ENCODE results near the gene GABRG3. TPM values are rescaled to one million over a fixed set of nuclear protein-coding genes. Genes with fewer than 3 reads are reported as not detected.

Gene GABRG3
- polyA plus RNA-seq, 3 donors: 0.92 to 2.1 (median 1.2) TPM

GRCh38 chr15:27087651-27088583 is 116.9 kb downstream of the GABRG3 start:
- DNase-seq (ENCODE audit: extremely low read depth in 1 of 11, low read depth in 9 of 11, low spot score in 4 of 11): no peak

GRCh38 chr15:27088584-27089232 is 117.7 kb downstream of the GABRG3 start:
- no peak for DNase-seq (ENCODE audit: extremely low read depth in 1 of 11, low read depth in 9 of 11, low spot score in 4 of 11)

GRCh38 chr15:27089233-27089586 is 118.2 kb downstream of the GABRG3 start:
- no peak for DNase-seq (ENCODE audit: extremely low read depth in 1 of 11, low read depth in 9 of 11, low spot score in 4 of 11)

- no peak for DNase-seq (ENCODE audit: extremely low read depth in 1 of 11, low read depth in 9 of 11, low spot score in 4 of 11)
These were observed 118.7 kb downstream of the GABRG3 start for GRCh38 chr15:27089676-27090075.

- DNase-seq (ENCODE audit: extremely low read depth in 1 of 11, low read depth in 9 of 11, low spot score in 4 of 11): no peak
These were observed 120.4 kb downstream of the GABRG3 start for GRCh38 chr15:27091270-27091940.

GRCh38 chr15:27092390-27092789 is 121.4 kb downstream of the GABRG3 start:
- no peak for DNase-seq (ENCODE audit: extremely low read depth in 1 of 11, low read depth in 9 of 11, low spot score in 4 of 11)

- DNase-seq (ENCODE audit: extremely low read depth in 1 of 11, low read depth in 9 of 11, low spot score in 4 of 11): peak in 10 of 11 donors; percentile 7 to 43 (median 24)
These were observed 123.3 kb downstream of the GABRG3 start for GRCh38 chr15:27094235-27094634.

- no peak for DNase-seq (ENCODE audit: extremely low read depth in 1 of 11, low read depth in 9 of 11, low spot score in 4 of 11)
These were observed 125.1 kb downstream of the GABRG3 start for GRCh38 chr15:27095886-27096624.

- DNase-seq (ENCODE audit: extremely low read depth in 1 of 11, low read depth in 9 of 11, low spot score in 4 of 11): no peak
These were observed 126.5 kb downstream of the GABRG3 start for GRCh38 chr15:27097506-27097905.

- no peak for DNase-seq (ENCODE audit: extremely low read depth in 1 of 11, low read depth in 9 of 11, low spot score in 4 of 11)
These were observed 131.0 kb downstream of the GABRG3 start for GRCh38 chr15:27101982-27102381.

GRCh38 chr15:27111323-27111722 is 140.3 kb downstream of the GABRG3 start:
- no peak for DNase-seq (ENCODE audit: extremely low read depth in 1 of 11, low read depth in 9 of 11, low spot score in 4 of 11)

GRCh38 chr15:27114473-27114872 is 143.5 kb downstream of the GABRG3 start:
- no peak for DNase-seq (ENCODE audit: extremely low read depth in 1 of 11, low read depth in 9 of 11, low spot score in 4 of 11)

- DNase-seq (ENCODE audit: extremely low read depth in 1 of 11, low read depth in 9 of 11, low spot score in 4 of 11): no peak
These were observed 148.8 kb downstream of the GABRG3 start for GRCh38 chr15:27119695-27120266.

GRCh38 chr15:27121672-27122071 is 150.7 kb downstream of the GABRG3 start:
- DNase-seq (ENCODE audit: extremely low read depth in 1 of 11, low read depth in 9 of 11, low spot score in 4 of 11): no peak

GRCh38 chr15:27123291-27123690 is 152.3 kb downstream of the GABRG3 start:
- DNase-seq (ENCODE audit: extremely low read depth in 1 of 11, low read depth in 9 of 11, low spot score in 4 of 11): no peak

GRCh38 chr15:27123808-27124207 is 152.8 kb downstream of the GABRG3 start:
- no peak for DNase-seq (ENCODE audit: extremely low read depth in 1 of 11, low read depth in 9 of 11, low spot score in 4 of 11)

GRCh38 chr15:27124287-27124871 is 153.4 kb downstream of the GABRG3 start:
- no peak for DNase-seq (ENCODE audit: extremely low read depth in 1 of 11, low read depth in 9 of 11, low spot score in 4 of 11)

GRCh38 chr15:27125185-27125584 is 154.2 kb downstream of the GABRG3 start:
- no peak for DNase-seq (ENCODE audit: extremely low read depth in 1 of 11, low read depth in 9 of 11, low spot score in 4 of 11)

GRCh38 chr15:27126449-27126848 is 155.5 kb downstream of the GABRG3 start:
- DNase-seq (ENCODE audit: extremely low read depth in 1 of 11, low read depth in 9 of 11, low spot score in 4 of 11): no peak

Data from renal cortex interstitium (tissue), 11 donors.